Stimulated activated CD8-positive, alpha-beta memory T cell treated with anti-CD3 and anti-CD28 coated beads, Interleukin-12 subunit alpha, Interleukin-12 subunit beta, amount 100 ng/mL, for 1 hour (primary cell): Measurements from ENCODE around the gene GGNBP2.
"Not testable (repeated sequence)": the region's sequence is repeated elsewhere in the genome, so short reads cannot be mapped to it uniquely, and the experiment has no call there.

Experiments used
- DNase-seq: peaks from one replicate; pipeline ENCODE4 v3.0.0-alpha.2; 2020; ENCODE audit warnings: low read depth

The GGNBP2 gene

DNA sequence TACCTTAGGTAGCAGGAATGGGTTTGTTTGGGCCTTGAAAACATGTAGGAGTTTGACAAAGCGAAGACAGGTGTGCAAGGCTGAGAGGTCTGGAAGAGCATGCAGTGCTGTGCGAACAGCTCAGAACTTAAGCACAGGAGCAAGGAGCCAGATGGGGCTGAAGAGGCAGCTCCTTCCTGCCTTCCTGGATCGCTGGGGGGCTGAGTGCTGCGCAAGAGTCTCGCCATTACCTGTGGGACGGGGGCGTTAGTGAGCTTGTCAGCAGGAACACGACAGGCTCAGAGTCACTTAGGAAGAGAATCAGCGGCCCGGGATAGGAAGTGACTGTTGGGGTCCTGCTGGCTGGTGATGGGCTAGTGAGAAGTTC lies 56.2 kb downstream of the GGNBP2 start:
- DNase-seq = no peak

DNA sequence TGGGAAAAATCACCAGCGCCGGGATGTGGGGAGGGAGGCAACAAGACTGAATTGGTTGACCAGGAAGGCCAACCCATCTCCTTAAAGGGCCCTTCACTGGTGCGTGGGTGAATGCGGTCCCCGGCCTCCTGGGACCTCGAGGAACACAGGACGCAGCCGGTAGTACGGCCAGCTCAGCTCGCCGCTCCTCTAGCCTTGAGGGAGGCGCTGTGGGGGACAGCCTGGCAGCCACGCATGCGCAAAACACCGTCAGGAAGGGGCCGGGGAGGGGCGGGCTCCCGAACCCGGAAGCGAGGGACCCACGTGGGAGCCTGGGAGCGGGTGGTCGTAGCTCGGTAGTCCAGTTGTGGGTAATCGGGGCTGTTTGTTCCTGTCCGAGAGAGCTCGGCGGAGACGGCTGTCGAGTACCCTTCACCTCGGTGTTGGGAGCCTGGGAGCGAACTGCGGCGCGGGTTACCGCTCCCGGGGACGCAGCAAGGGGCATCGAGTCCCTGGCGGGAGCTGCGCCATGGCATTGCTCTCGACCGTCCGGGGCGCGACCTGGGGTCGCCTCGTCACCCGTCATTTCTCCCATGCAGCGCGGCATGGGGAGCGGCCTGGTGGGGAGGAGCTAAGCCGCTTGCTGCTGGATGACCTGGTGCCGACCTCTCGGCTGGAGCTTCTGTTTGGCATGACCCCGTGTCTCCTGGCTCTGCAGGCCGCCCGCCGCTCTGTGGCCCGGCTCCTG lies 56.7 kb downstream of the GGNBP2 start, which contains the start of gene MRM1:
Gene MRM1 (plus strand): TSS at position 281 of the 727 bp plus-strand sequence. CDS start 228 bp downstream, at position 509.
- DNase-seq = peak; percentile 87

DNA sequence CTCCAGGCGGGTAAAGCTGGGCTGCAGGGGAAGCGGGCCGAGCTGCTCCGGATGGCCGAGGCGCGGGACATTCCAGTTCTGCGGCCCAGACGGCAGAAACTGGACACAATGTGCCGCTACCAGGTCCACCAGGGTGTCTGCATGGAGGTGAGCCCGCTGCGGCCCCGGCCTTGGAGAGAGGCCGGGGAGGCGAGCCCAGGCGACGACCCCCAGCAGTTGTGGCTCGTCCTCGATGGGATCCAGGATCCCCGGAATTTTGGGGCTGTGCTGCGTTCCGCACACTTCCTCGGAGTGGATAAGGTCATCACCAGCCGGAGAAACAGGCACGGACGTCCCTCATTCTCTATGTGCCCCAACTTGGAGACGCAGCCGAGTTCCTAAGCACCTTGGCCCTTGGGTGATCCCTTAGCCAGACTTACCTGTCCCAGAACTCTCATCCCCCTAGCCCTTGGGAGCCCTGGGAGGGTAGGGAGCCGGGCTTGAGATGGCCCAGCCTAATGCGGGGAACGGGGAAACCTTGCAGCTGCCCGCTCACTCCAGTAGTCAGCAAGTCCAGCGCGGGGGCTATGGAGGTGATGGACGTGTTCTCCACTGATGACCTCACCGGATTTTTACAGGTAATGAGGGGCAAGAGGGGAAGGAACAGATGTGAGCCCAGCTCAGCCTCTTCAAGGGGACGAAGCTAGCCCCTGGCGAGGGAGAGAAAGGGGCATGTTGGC lies 57.5 kb downstream of the GGNBP2 start:
- DNase-seq = no peak

DNA sequence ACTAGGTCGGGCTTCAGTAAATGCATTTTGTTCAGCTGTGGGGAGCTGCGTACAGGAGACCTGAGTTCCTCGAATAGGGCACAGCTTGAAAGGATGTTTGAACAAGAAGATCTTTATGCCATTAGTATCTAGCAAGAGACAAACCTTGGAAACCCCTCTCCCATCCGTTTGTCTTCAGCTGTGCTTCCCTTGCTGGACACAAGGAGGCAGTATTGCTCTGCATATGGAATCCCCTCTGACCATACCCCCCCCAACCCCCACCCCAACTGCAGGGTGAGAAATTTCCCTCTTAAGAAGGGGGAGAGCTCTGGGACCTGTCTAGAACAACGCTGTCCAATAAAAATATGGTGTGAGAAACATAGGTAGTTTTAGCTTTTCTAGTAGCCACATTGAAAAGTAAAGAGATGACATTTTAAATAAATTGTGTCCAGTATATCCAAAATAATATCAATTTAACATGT lies 58.2 kb downstream of the GGNBP2 start:
- DNase-seq = peak; percentile 30

DNA sequence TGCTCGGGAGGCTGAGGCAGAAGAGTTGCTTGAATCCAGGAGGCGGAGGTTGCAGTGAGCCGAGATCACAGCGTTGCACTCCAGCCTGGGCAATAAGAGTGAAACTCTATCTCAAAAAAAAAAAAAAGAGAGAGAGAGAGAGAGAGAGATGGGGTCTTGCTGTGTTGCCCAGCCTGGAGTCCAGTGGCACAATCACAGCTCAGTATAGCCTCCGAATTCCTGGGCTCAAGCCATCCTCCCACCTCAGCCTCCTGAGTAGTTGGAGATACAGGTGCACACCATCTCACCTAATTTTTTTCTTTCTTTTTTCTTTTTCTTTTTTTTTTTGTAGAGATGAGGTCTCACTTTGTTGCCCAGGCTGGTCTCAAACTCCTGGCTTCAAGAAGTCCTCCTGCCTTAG lies 60.3 kb downstream of the GGNBP2 start:
- DNase-seq = not testable (repeated sequence)

DNA sequence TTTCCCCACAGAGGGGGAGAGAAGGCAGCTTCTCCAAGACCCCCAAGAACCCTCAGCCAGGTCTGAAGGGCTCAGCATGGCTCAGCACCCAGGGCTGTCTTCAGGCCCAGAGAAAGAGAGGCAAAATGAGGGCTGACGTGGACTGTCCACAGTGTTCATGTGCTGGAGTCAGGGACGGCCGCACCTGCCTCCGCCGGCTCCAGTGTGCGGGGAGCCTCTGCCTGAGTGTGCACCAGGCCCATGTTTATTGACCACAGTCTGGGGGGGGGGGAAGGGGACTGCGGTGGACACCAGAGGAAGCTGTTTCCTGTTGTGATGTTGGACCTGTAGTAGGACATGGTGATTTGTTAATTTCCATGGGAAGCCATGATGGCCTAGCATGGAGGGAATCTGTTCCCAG lies 63.6 kb downstream of the GGNBP2 start:
- DNase-seq = no peak

DNA sequence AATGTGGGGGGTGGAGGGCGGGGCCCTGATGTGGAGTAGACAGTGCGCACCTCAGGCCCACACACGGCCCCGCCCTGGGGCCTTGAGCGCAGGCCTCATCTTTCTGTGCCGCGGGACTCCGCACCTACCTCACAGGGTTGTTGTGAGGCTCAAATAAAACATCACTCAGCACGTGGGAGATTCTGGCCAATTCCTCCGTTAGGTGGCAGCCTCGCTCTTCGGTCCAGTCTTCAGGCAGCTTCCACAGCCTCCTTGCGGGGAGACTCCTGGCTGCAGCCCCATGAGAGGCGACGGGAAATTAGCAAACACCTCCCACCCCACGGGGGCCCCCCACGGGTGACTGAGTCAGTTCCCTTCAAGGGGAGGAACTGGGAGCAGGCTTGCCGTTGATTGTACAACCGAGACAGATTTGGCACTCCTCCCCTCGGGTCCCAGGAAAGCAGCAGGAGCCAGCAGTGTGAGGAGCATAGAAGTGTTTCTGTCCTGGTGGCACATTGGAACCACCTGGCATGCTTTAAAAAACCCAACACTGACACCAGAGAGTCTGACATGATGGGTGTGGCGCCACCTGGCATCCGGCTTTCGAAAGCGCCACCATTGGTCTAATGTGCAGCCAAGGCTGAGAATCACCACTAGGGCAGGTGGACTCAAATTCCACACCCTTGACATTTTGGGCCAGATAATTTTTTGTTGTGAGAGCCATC lies 64.2 kb downstream of the GGNBP2 start:
- DNase-seq = no peak

DNA sequence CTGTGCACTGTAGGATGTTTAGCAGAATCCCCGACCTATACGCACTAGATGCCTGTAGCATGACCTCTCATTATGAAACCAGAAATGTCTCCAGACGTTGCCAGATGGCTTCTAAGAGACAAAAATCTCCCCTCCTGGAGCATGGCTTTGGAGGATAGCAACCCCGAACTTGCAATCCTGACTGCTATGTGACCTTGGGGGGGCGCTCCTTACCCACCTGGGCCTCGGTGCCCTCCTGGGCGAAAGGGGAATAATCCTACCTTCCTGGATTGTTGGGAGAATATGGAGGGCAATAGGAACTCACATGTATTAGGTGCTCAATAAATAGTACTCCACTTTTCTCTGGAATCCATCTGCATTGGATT lies 64.8 kb downstream of the GGNBP2 start:
- no peak for DNase-seq

DNA sequence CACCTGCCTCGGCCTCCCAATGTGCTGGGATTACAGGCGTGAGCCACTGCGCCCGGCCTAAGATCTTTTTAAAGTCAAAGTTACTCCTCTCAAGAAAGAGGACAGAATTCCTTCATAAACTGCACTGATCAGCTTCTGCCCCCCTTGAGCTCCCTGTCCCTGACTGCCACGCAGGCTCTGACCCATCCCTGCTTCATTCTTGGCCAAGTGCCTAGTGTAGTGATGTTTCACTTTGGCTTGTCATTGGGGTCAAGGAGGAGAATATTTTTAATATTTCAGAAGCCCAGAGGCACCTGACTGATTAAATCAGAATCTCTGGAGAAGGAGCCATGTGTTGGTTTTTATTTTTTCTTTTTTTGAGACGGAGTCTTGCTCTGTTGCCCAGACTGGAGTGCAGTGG lies 65.8 kb downstream of the GGNBP2 start:
- no peak for DNase-seq

DNA sequence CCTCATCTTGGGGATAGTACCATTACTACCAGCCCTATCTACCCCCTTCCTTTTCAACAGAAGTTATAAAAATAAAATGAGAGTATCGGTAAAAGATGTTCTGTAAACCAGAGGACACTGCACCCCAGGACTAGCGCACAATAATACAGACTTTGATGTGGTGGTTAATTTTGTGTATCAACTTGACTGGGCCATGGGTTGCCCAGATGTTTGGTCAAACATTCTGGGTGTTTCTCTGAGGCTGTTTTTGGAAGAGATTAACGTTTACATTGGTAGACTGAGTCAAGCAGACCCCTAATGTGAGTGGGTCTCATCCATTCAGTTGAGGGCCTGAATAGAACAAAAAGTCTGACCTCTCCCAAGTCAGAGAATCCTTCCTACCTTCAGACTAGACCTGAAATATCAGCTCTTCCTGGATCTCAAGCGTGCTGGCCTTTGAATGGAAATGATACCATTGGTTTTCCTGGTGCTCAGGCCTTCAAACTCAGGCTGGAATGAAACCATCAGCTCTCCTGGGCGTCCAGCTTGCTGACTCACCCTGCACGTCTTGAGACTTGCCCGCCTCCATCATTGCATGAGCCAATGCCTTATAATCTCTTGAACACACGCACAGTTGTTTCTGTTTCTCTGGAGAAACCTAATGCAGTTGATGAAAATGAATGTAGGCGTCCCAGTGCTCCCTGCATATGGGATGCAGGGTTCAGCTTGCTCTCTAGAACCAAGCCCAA lies 66.8 kb downstream of the GGNBP2 start:
- no peak for DNase-seq

DNA sequence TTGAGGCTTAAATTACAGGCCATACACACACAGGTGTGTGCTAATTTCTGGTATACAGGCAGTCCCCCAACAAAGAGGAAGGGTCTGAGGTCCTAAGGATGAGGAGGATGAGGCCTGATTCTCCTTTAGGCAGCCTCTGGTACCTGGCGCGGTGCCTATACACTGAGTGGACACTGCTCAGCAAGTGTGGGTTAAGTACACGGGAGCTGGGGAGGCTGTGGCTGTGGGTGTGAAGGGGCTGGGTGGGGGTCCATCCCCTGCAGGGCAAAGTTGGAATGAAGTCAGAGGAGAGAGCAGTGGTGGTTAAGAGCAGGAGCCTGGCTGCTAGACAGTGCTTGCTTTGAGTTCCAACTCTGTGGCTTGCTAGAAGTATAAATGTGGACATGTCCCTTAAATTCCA lies 67.6 kb downstream of the GGNBP2 start:
- no peak for DNase-seq

DNA sequence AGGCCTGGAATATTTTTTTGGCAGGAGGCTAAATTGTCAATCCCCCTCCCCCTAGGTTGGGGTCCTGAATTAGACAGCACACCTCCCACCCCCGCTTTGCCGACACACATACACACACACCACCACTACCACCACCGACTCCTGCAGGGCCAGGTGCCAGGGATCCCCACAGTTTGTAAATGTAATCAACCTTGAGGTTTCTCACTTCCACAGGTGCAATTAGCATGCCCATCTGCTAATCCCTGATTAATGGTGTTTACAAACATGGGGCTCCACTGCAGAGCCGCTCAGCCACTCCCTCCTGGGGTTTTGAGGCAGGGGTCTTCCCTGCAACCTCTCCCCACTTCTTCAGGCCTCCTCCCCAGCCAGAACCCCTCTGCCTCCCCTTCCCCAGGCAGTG lies 68.4 kb downstream of the GGNBP2 start:
- no peak for DNase-seq

DNA sequence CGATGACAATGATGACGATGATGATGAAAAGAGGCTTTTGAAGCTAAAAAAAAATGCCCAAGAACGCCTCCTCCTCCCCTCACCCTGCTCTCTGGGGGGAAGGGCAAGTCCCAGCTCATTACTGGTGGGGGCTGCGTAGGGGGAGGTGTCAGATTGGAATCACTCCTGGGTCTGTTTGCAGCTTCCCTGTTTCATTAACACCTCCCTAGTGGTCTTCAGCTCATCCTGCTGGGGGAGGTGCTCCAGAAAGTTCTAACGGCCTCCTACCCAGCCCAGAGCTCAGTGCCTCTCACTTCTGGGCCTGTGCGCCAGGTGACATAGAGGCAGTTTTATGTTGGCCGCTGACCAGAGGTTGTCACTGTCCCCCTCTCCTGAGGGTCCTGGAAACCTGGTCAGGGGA lies 69.4 kb downstream of the GGNBP2 start:
- no peak for DNase-seq

DNA sequence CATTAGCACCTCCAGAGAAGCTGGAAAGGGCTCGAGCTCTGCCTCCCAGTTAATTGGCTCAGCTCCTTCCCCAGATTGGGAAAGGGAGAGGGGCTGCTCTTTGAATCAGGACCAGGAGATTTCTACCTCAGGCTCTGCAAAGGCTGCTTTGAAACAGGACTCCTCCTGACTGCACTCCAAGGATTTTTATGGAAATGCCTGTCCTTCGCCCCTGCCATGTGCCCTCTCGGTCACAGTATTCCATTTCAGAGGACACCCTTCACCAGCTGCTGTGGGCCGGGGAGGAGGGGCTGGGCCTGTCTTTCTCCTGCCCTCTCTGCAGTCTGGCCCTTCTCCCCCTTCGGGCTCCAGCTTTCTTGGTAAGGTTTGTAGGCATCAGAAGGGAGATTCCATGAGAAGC lies 70.2 kb downstream of the GGNBP2 start:
- DNase-seq = no peak

DNA sequence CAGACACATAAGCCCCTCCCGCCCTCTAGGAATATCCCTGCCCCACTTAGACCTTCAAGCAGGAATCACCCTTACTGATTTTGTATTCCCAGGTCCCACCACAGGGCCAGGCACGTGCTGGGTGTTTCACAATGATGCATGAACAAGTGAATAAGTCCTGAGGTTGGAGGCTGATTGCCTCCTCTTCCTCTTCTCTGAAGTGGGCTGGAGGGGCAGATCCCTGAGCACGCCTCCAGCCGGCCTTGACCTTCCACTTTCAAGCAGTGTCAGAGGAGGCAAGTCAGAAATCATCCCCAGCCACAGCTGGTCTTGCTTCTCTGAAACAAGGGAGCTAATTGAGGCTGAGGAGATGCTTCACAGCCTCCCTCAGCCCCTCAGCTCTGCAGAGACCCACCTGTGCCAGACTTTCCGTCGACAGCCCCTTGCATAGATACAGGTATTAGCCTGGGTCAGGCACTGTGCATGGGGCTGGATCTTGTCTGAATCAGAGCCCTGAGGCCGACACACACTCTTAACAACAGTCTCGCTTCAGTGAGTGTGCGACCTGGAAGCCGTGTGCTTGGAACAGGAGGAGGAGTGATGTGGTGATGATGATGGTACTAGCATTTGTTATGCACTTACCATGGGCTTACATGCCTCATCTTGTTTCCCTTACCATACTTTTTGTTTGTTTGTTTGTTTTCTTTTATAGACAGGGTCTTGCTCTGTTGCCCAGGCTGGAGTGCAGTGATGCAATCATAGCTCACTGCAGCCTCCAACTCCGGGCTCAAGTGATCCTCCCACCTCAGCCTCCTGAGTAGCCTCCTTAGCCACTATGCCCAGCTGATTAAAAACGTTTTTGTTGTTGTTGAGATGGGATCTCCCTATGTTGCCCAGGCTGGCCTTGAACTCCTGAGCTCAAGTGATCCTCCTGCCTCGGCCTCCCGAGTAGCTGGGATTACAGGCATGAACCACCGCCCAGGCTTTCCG lies 71.6 kb downstream of the GGNBP2 start:
- DNase-seq = no peak

DNA sequence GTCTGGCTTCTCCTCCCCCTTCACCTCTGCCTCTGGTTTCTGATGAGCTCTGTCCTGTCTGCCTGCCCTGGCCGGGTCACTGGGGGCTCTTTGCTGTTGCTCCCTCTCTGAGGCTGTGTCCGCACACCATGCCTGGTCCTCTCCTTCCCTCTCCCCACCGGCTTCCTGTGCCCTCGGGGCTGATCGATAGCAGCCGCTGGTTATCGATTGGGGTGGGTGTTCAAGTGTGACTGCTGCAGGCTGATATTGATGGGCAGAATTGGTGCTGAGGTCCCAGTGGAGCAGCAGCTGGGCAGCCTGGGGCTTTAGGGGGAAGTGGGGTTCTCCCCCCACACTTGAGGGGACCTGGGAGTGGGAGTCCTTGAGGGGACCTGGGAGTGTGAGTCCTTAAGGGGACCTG lies 73.1 kb downstream of the GGNBP2 start:
- no peak for DNase-seq

DNA sequence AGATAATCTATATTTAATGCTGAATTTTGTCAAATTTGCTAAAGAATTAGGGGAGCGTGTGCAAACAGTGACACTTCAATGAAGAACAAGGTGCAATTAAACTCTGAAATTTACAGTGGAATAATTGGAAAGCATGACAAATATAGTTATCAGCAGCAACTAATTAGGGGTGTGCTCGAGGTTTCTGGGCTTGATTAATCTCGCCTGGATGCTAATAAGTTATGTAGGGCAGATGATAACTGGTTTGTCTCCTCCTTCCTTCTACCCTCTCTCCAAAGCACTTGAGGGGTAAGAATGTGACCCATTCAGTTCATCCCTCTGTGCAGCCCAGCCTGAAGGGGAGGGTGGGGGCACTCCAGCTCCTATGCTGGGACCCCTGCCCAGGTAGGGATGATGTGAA lies 78.6 kb downstream of the GGNBP2 start:
- no peak for DNase-seq

DNA sequence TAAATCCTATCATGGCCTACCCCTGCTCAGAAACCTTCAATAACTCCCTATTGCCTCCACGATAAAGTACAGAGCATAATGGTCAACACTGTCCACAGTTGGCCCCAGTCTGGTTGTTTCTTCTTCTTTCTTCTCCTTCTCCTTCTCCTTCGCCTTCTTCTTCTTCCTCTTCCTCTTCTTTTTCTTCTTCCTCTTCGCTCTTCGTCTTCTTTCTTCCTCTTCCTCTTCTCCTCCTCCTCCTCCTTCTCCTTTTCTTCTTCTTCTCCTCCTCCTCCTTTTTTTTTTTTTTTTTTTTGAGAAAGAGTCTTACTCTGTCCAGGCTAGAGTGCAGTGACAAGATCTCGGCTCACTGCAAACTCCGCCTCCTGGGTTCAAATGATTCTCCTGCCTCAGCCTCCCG lies 80.5 kb downstream of the GGNBP2 start:
- DNase-seq = no peak

DNA sequence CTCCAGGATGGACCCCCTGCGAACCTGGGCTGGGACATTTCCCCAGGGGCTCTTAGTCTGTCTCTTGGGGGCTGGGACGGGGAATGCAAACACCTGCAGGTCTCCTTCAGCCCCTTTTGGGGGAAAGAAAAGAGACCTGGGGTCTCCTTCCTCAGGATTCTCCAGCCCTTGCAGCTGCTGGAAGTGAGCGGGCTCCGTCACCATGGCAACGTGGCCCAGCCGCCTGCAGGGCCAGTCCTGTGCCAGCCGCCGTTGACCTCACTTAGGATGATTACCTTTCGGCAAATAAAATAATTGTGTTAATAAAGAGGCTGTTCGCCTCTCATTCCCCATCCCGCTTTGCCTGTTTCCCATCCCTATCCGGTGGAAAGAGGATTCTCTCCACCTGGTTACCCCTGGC lies 82.4 kb downstream of the GGNBP2 start:
- DNase-seq = no peak

DNA sequence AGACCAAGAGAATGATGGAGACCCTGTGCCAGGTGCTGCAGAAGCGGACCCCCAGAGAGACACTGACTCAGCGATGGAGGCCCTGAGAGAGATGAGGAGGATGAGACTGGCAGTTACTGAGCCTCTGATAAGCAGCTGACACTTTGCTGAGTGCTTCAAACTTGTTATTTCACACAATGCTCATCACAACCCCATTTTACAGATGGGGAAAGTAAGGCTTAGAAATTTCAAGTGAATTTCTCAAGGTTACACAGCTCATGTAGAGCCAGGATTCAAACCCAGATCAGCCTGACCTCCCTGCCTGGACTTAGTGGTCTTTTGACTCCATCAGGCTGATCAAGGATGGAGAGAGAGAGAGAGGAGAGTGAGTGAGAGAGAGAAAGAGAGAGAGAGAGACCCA lies 83.9 kb downstream of the GGNBP2 start:
- DNase-seq = no peak

DNA sequence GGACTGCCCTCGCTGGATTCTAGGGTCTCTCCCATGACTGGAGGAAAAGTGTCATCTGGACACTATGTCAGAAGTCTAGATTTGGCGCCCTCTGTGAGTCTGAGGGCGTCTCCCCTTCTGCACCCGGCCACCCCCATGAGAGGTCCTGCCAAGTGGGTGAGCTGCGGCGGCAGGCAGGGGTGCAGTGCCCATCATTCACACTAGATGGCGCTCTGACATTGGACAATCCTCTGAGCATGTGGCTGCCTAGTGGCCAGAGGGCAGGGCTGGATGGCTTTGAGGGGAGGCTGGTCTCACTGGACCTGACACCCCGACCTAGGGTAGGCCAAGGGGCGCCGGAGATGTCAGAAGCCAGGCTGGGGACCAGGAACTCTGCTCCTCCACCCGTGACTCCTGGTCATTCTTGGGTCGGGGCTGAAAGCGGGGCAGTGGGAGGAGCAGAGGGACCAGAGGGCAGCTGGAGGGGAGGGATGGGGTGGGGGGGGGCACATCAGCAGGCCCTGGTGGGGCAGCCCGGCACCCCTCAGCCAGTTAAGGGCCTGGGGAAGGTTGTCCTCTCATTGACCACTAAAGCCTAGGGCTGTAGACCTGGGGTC lies 84.6 kb downstream of the GGNBP2 start:
- DNase-seq = peak; percentile 49
